GM12878 (cell line): ENCODE measurements around the gene ISCA2. TPM values are rescaled to one million over a fixed set of nuclear protein-coding genes. Genes with fewer than 3 reads are reported as not detected.

ENCODE experiments used
- ATAC-seq: fragments of 200-7000 bp; cut with Tn5 transposase; 3 replicates; pipeline ENCODE4 v1.9.1; 2020; ENCODE audit warnings: mild to moderate bottlenecking, moderate library complexity
- BruUV-seq: library from RNA; stranded (reverse); fragments of 400-500 nt; replicated peaks from 2 replicates; lab custom pipeline; 2021; lab: Mats Ljungman, UMichigan
- CTCF ChIA-PET: fragments of 300-600 bp; sonication (Branson Sonifier 250); formaldehyde crosslinking; extraction: SDS; loops from one replicate; lab custom pipeline; 2021; ENCODE audit warnings: inconsistent platforms; lab: Yijun Ruan, JAX
- POLR2A ChIA-PET: fragments of 350-600 bp; formaldehyde crosslinking; extraction: SDS; loops from one replicate; lab custom pipeline; 2021; ENCODE audit warnings: inconsistent platforms; lab: Charles Lee
- RAD21 ChIA-PET: fragments of 300-600 bp; sonication (Branson Sonifier 250); formaldehyde crosslinking; loops from one replicate; lab custom pipeline; 2023; ENCODE audit warnings: antibody characterized with exemption; ENCODE audit not compliant: unreplicated experiment; lab: Charles Lee
- SMC1A ChIA-PET: fragments of 300-600 bp; sonication (Branson Sonifier 250); formaldehyde crosslinking; loops from one replicate; lab custom pipeline; 2023; ENCODE audit not compliant: unreplicated experiment, uncharacterized antibody; lab: Charles Lee
- DNase-seq: peaks from one replicate; pipeline ENCODE4 v3.0.0-alpha.2; 2011; ENCODE audit warnings: low read depth, low spot score
- FAIRE-seq: peaks from 3 replicates; lab custom pipeline; 2011; peaks lifted over from hg19 to GRCh38; lab: Jason Lieb, UNC
- H2AFZ ChIP-seq: 2 replicates; pipeline ENCODE4 v1.6.0; 2011; ENCODE audit warnings: low read depth, low read length, control low read depth; ENCODE audit not compliant: control insufficient read depth
- H3K27ac ChIP-seq: 2 replicates; pipeline ENCODE4 v1.5.1; 2011; ENCODE audit warnings: control low read depth; ENCODE audit not compliant: control insufficient read depth, insufficient read depth
- H3K27me3 ChIP-seq, 2 experiments: replicated peaks in 1 of 2; 2 replicates each; pipeline versions ENCODE4 v1.6.0 to v1.6.1; 2011; ENCODE audit warnings: low read length in 1 of 2; ENCODE audit not compliant: control insufficient read depth in 2 of 2, insufficient read depth in 2 of 2
- H3K36me3 ChIP-seq, 2 experiments: 2 replicates each; pipeline ENCODE4 v1.5.1; 2011; ENCODE audit warnings: low read length in 1 of 2; ENCODE audit not compliant: control insufficient read depth in 2 of 2, insufficient read depth in 2 of 2
- H3K4me1 ChIP-seq: 2 replicates; pipeline ENCODE4 v1.6.1; 2011; ENCODE audit warnings: mild to moderate bottlenecking, low read length, moderate library complexity, mixed read lengths; ENCODE audit not compliant: control insufficient read depth, insufficient read depth
- H3K4me2 ChIP-seq: 2 replicates; pipeline ENCODE4 v1.6.0; 2011; ENCODE audit warnings: control low read depth; ENCODE audit not compliant: control insufficient read depth, insufficient read depth
- H3K4me3 ChIP-seq: fragments of 200-600 bp; sonication (generic); 2 replicates; pipeline ENCODE4 v1.5.1; 2016
- H3K79me2 ChIP-seq: 2 replicates; pipeline ENCODE4 v1.6.0; 2011; ENCODE audit warnings: low read length; ENCODE audit not compliant: control insufficient read depth, insufficient read depth
- H3K9ac ChIP-seq: 2 replicates; pipeline ENCODE4 v1.8.0; 2011; ENCODE audit warnings: low read length, control low read depth, mixed read lengths; ENCODE audit not compliant: control insufficient read depth, insufficient read depth
- H3K9me3 ChIP-seq: replicated peaks from 3 replicates; pipeline ENCODE4 v1.5.1; 2011; ENCODE audit warnings: mild to moderate bottlenecking, low read length; ENCODE audit not compliant: control insufficient read depth, insufficient read depth
- H4K20me1 ChIP-seq: 2 replicates; pipeline ENCODE4 v1.6.0; 2011; ENCODE audit not compliant: control insufficient read depth, insufficient read depth
- CEBPB ChIP-seq, 2 experiments: fragments of 150-350 bp in 1 of 2; IDR thresholded peaks; 2 replicates each; pipeline ENCODE4 v1.6.1; 2012 to 2014; ENCODE audit warnings: low read depth in 2 of 2, low read length in 2 of 2, borderline replicate concordance in 1 of 2, inconsistent platforms in 1 of 2
- CTCF ChIP-seq, 3 experiments: IDR thresholded peaks in 2 of 3; conservative IDR thresholded peaks in 1 of 3; 2 replicates each; pipeline ENCODE4 v1.5.1; 2011; ENCODE audit warnings: low read depth in 3 of 3, low read length in 3 of 3, mild to moderate bottlenecking in 3 of 3, control low read depth in 2 of 3, moderate library complexity in 2 of 3, inconsistent platforms in 1 of 3, mixed read lengths in 1 of 3; ENCODE audit not compliant: control insufficient read depth in 2 of 3, insufficient read depth in 1 of 3; ENCODE audit errors: extremely low read depth in 1 of 3
- CUX1 ChIP-seq: IDR thresholded peaks from 2 replicates; pipeline ENCODE4 v1.6.1; 2012; ENCODE audit warnings: improper control_type of control experiment, low read depth, low read length; ENCODE audit not compliant: insufficient replicate concordance
- E4F1 ChIP-seq: fragments of 450-650 bp; IDR thresholded peaks from 2 replicates; pipeline ENCODE4 v1.6.1; 2018; ENCODE audit warnings: borderline replicate concordance, mild to moderate bottlenecking; ENCODE audit not compliant: partially characterized antibody
- EP300 ChIP-seq, 2 experiments: fragments of 150-350 bp in 1 of 2; IDR thresholded peaks; 2 replicates each; pipeline ENCODE4 v1.6.1; 2011 to 2012; ENCODE audit warnings: low read depth in 2 of 2, low read length in 2 of 2, borderline replicate concordance in 1 of 2, improper control_type of control experiment in 1 of 2, inconsistent platforms in 1 of 2; ENCODE audit not compliant: control insufficient read depth in 1 of 2
- HCFC1 ChIP-seq: fragments of 150-350 bp; IDR thresholded peaks from 2 replicates; pipeline ENCODE4 v1.6.1; 2014; ENCODE audit warnings: low read length
- IKZF2 ChIP-seq, 2 experiments: fragments of 450-650 bp; IDR thresholded peaks; 2 replicates each; pipeline ENCODE4 v1.6.1; 2017; ENCODE audit warnings: mild to moderate bottlenecking in 2 of 2, moderate library complexity in 2 of 2
- MEF2B ChIP-seq: fragments of 450-650 bp; IDR thresholded peaks from 2 replicates; pipeline ENCODE4 v1.6.1; 2018; ENCODE audit warnings: mild to moderate bottlenecking, moderate library complexity; ENCODE audit not compliant: partially characterized antibody, poor library complexity, severe bottlenecking
- NR2F1 ChIP-seq: fragments of 450-650 bp; conservative IDR thresholded peaks from 2 replicates; pipeline ENCODE4 v1.6.1; 2017; ENCODE audit warnings: mild to moderate bottlenecking
- NRF1 ChIP-seq: conservative IDR thresholded peaks from 2 replicates; pipeline ENCODE4 v1.6.1; 2011; ENCODE audit warnings: mild to moderate bottlenecking, low read depth, low read length, improper control_type of control experiment
- TBL1XR1 ChIP-seq: IDR thresholded peaks from 2 replicates; pipeline ENCODE4 v1.6.1; 2012; ENCODE audit warnings: low read depth, low read length, improper control_type of control experiment
- USF1 ChIP-seq: IDR thresholded peaks from 2 replicates; pipeline ENCODE4 v1.6.1; 2011; ENCODE audit warnings: borderline replicate concordance, low read depth, mild to moderate bottlenecking, moderate library complexity, mixed read lengths, low read length; ENCODE audit not compliant: insufficient read depth; ENCODE audit errors: extremely low read length
- WGBS: methylation state at CpG from one replicate; pipeline ENCODE4 v1.1.6; 2016; ENCODE audit warnings: low lambda C conversion rate; ENCODE audit not compliant: insufficient replicate concordance, insufficient coverage; ENCODE audit errors: missing lambda C conversion rate; 5-methylcytosine and 5-hydroxymethylcytosine counted together
- in situ Hi-C: fragments of 300-500 bp; cut with MboI; formaldehyde crosslinking; loops from 9 replicates; pipeline ENCODE4 v1.14.3; 2018; ENCODE audit warnings: mixed read lengths
- intact Hi-C: fragments of 100-400 bp; cut with micrococcal nuclease; formaldehyde crosslinking; loops from one replicate; pipeline ENCODE4 v1.14.2; 2022; ENCODE audit not compliant: unreplicated experiment
- polyA plus RNA-seq, 11 experiments: library from polyadenylated mRNA; depleted of rRNA in 4 of 11; unstranded in 6 of 11; stranded (reverse) in 5 of 11; fragments of >200 nt; fragmentation: Nextera tagmentation in 4 of 11; fragmentation: Illumina TruSeq in 1 of 11; extraction: Ambion mirVana in 4 of 11; extraction: Trizol in 1 of 11; gene quantifications; 1 replicate in 1 of 11; 2 replicates in 10 of 11; pipeline versions ENCODE4 v1.2.1 to v1.2.3, GENCODE V29; 2011 to 2016; ENCODE audit warnings: inconsistent platforms in 2 of 11, missing spikeins in 2 of 11, low read depth in 1 of 11
- total RNA-seq, 4 experiments: library from RNA; depleted of rRNA in 3 of 4; stranded (reverse); fragments of >200 nt in 3 of 4; fragmentation: Illumina TruSeq in 1 of 4; extraction: Trizol in 1 of 4; gene quantifications; 2 replicates each; pipeline versions ENCODE4 v1.2.1 to v1.2.3, GENCODE V29; 2013 to 2021

ISCA2 gene
- total and polyA plus RNA-seq, 10 of the 15 experiments (the other 5 are each of a cell fraction or from before 2014, with no cell fraction given): 7.5 to 116 (median 32.5) TPM

GRCh38 chr14:74480046-74480445 is 13.5 kb upstream of the ISCA2 start:
- no peak for DNase-seq
- no peak overlapping the region for H3K4me3 ChIP-seq
- no TSS peak for BruUV-seq
- no peak for TF ChIP-seq EP300 (IDR thresholded peaks at IDR 0.05; ENCODE audit: borderline replicate concordance in 1 of 2, control insufficient read depth in 1 of 2, low read depth in 2 of 2, low read length in 2 of 2)
- no peak for TF ChIP-seq IKZF2 (IDR thresholded peaks at IDR 0.05)
- no peak for TF ChIP-seq CTCF (IDR thresholded peaks at IDR 0.05 in 2 of 3, conservative IDR thresholded peaks at IDR 0.05 in 1 of 3; ENCODE audit: control insufficient read depth in 2 of 3, extremely low read depth in 1 of 3, insufficient read depth in 1 of 3, low read depth in 3 of 3, low read length in 3 of 3)
- no peak for TF ChIP-seq USF1
- no peak for TF ChIP-seq CEBPB (IDR thresholded peaks at IDR 0.05; ENCODE audit: borderline replicate concordance in 1 of 2, low read depth in 2 of 2, low read length in 2 of 2)
- no peak for TF ChIP-seq CUX1
- no peak for TF ChIP-seq HCFC1
- TF ChIP-seq MEF2B: no peak
- TF ChIP-seq TBL1XR1: no peak
- TF ChIP-seq E4F1: no peak
- TF ChIP-seq NRF1: no peak
- no peak for TF ChIP-seq NR2F1

More at GRCh38 chr14:74480046-74480445, 13.5 kb upstream of the ISCA2 start:
- Histone ChIP-seq H3K79me2 (no peaks in the 10 kb centered on the region), H3K4me1 (no peaks in the 10 kb centered on the region), H3K9ac (no peak overlapping the region), H2AFZ (no peak overlapping the region), H3K27ac (no peak overlapping the region), H3K36me3 (no peaks in the 10 kb centered on the region; a peak in 2 of 4 replicates), H4K20me1 (no peaks in the 10 kb centered on the region), H3K4me2 (no peak overlapping the region), H3K9me3 (no peaks in the 10 kb centered on the region), H3K27me3 (no peaks in the 10 kb centered on the region)
- ATAC-seq: no peak
- WGBS: 88% methylated on average over 4 of the region's 4 CpGs
- in situ Hi-C loops (no loop called here), intact Hi-C loops (no loop called here)
- ChIA-PET CTCF (interaction anchor here (0.5 to 1.9 kb wide), 4 partner anchors 10 to 116 kb away, joined by 3 to 5 read pairs (median 4); no protein-coding TSS in a partner anchor), SMC1A (interaction anchor here (1.4 kb wide), 1 partner anchor 117 kb away, joined by 3 read pairs; no protein-coding TSS in a partner anchor), POLR2A (no interaction called here), RAD21 (no interaction called here)
- no peak for FAIRE-seq
